ENCODE measurements around the gene SARDH. TPM values are rescaled to one million over a fixed set of nuclear protein-coding genes. Genes with fewer than 3 reads are reported as not detected.

The SARDH gene
- polyA plus RNA-seq, 1 donor from 2014 or later: not detected

- H3K79me2 ChIP-seq (replicated peaks; ENCODE audit: insufficient read depth, low read length): no peaks in the 10 kb centered on the region
- no peaks in the 10 kb centered on the region for H3K9me3 ChIP-seq (ENCODE audit: low read length)
- H4K20me1 ChIP-seq (ENCODE audit: insufficient read depth): no peaks in the 10 kb centered on the region
- no peak overlapping the region for H3K9ac ChIP-seq (ENCODE audit: low read length)
- H3K27ac ChIP-seq (ENCODE audit: low read length): no peak overlapping the region
- H3K4me3 ChIP-seq (ENCODE audit: low read length): no peak overlapping the region
- no peaks in the 10 kb centered on the region for H3F3A ChIP-seq (ENCODE audit: insufficient read depth, low read length, poor library complexity, severe bottlenecking)
- TF ChIP-seq TAF1 (IDR thresholded peaks at IDR 0.05; ENCODE audit: low read depth): no peak
- no peak for TF ChIP-seq REST (IDR thresholded peaks at IDR 0.05; ENCODE audit: borderline replicate concordance)
- no peak for TF ChIP-seq MXI1 (conservative IDR thresholded peaks at IDR 0.05; ENCODE audit: poor library complexity, severe bottlenecking)
- TF ChIP-seq EZH2 (IDR thresholded peaks at IDR 0.05; ENCODE audit: borderline replicate concordance, insufficient read depth, low read length, poor library complexity, severe bottlenecking): no peak
- TF ChIP-seq CTCF (IDR thresholded peaks at IDR 0.05; ENCODE audit: poor library complexity, severe bottlenecking): no peak
- TF ChIP-seq SMC3 (conservative IDR thresholded peaks at IDR 0.05; ENCODE audit: poor library complexity): no peak
- no peak overlapping the region for H2AFZ ChIP-seq (ENCODE audit: low read depth, low read length)
- H3K27me3 ChIP-seq (ENCODE audit: insufficient read depth, low read depth, low read length): no peaks in the 10 kb centered on the region
- no peaks in the 10 kb centered on the region for H3K36me3 ChIP-seq (ENCODE audit: insufficient read depth, low read length)
- H3K9me2 ChIP-seq (ENCODE audit: insufficient read depth, low read length): no peaks in the 10 kb centered on the region
- no peak overlapping the region for H3K4me2 ChIP-seq (ENCODE audit: low read length)
Measured at GRCh38 chr9:133639613-133640012, 98.5 kb downstream of the SARDH start.

GRCh38 chr9:133638711-133639110 lies 99.4 kb downstream of the SARDH start:
- TF ChIP-seq REST (IDR thresholded peaks at IDR 0.05; ENCODE audit: borderline replicate concordance): no peak
- no peak for TF ChIP-seq EP300 (conservative IDR thresholded peaks at IDR 0.05; ENCODE audit: poor library complexity, severe bottlenecking)
- TF ChIP-seq RAD21 (conservative IDR thresholded peaks at IDR 0.05): no peak
- no peak for TF ChIP-seq CTCF (IDR thresholded peaks at IDR 0.05; ENCODE audit: poor library complexity, severe bottlenecking)
- Histone ChIP-seq H3K36me3 (ENCODE audit: insufficient read depth, low read length) (no peaks in the 10 kb centered on the region), H3K79me2 (replicated peaks; ENCODE audit: insufficient read depth, low read length) (no peaks in the 10 kb centered on the region), H3K9me2 (ENCODE audit: insufficient read depth, low read length) (no peaks in the 10 kb centered on the region), H3K4me3 (ENCODE audit: low read length) (no peak overlapping the region), H3F3A (ENCODE audit: insufficient read depth, low read length, poor library complexity, severe bottlenecking) (no peaks in the 10 kb centered on the region), H3K27ac (ENCODE audit: low read length) (no peak overlapping the region), H4K20me1 (ENCODE audit: insufficient read depth) (no peaks in the 10 kb centered on the region), H3K27me3 (ENCODE audit: insufficient read depth, low read depth, low read length) (no peaks in the 10 kb centered on the region), H3K9ac (ENCODE audit: low read length) (no peak overlapping the region), H2AFZ (ENCODE audit: low read depth, low read length) (no peak overlapping the region), H3K4me2 (ENCODE audit: low read length) (no peak overlapping the region), H3K9me3 (ENCODE audit: low read length) (no peaks in the 10 kb centered on the region)

Measured in neural cell (in vitro differentiated cells).